Neural cell (in vitro differentiated cells): ENCODE data around the gene TRIM72. TPM values are rescaled to one million over a fixed set of nuclear protein-coding genes. Genes with fewer than 3 reads are reported as not detected.

Source experiments
- H2AFZ ChIP-seq: fragments of 200-600, 300-800 bp; sonication (generic), shearing (Covaris generic); 2 replicates; pipeline ENCODE4 v1.6.0; 2014; ENCODE audit warnings: low read depth, mild to moderate bottlenecking, antibody characterized with exemption, low read length, moderate library complexity
- H3F3A ChIP-seq: fragments of 200-600 bp; shearing (Covaris generic); 2 replicates; pipeline ENCODE4 v1.6.1; 2016; ENCODE audit warnings: mild to moderate bottlenecking, moderate library complexity, mixed read lengths, antibody characterized with exemption, low read length; ENCODE audit not compliant: insufficient read depth, poor library complexity, severe bottlenecking
- H3K27ac ChIP-seq: fragments of 200-600, 300-800 bp; sonication (generic), shearing (Covaris generic); 2 replicates; pipeline ENCODE4 v1.5.1; 2014; ENCODE audit warnings: mild to moderate bottlenecking, low read length, moderate library complexity
- H3K27me3 ChIP-seq: fragments of 300-800, 200-600 bp; sonication (generic), shearing (Covaris generic); 2 replicates; pipeline ENCODE4 v1.6.0; 2014; ENCODE audit warnings: mild to moderate bottlenecking, low read depth, low read length, moderate library complexity; ENCODE audit not compliant: insufficient read depth
- H3K36me3 ChIP-seq: fragments of 300-800, 200-600 bp; sonication (generic), shearing (Covaris generic); 2 replicates; pipeline ENCODE4 v1.5.1; 2014; ENCODE audit warnings: mild to moderate bottlenecking, antibody characterized with exemption, low read length, moderate library complexity; ENCODE audit not compliant: insufficient read depth
- H3K4me2 ChIP-seq: fragments of 300-800, 200-600 bp; sonication (generic), shearing (Covaris generic); 2 replicates; pipeline ENCODE4 v1.6.0; 2014; ENCODE audit warnings: mild to moderate bottlenecking, low read length
- H3K4me3 ChIP-seq: fragments of 300-800, 200-600 bp; sonication (generic), shearing (Covaris generic); 2 replicates; pipeline ENCODE4 v1.5.1; 2014; ENCODE audit warnings: mild to moderate bottlenecking, low read length, moderate library complexity
- H3K79me2 ChIP-seq: fragments of 200-600 bp; shearing (Covaris generic); replicated peaks from 2 replicates; pipeline ENCODE4 v1.6.0; 2014; ENCODE audit warnings: mild to moderate bottlenecking, low read length, moderate library complexity; ENCODE audit not compliant: insufficient read depth
- H3K9ac ChIP-seq: fragments of 300-800, 200-600 bp; sonication (generic), shearing (Covaris generic); 2 replicates; pipeline ENCODE4 v1.6.1; 2016; ENCODE audit warnings: mild to moderate bottlenecking, low read length, mixed read lengths
- H3K9me2 ChIP-seq: fragments of 200-600 bp; shearing (Covaris generic); 2 replicates; pipeline ENCODE4 v1.6.1; 2016; ENCODE audit warnings: mild to moderate bottlenecking, low read length, mixed read lengths; ENCODE audit not compliant: insufficient read depth
- H3K9me3 ChIP-seq: fragments of 200-600, 300-800 bp; sonication (generic), shearing (Covaris generic); 2 replicates; pipeline ENCODE4 v1.6.1; 2016; ENCODE audit warnings: mild to moderate bottlenecking, mixed run types, low read length, moderate library complexity, mixed read lengths
- H4K20me1 ChIP-seq: fragments of 200-600 bp; shearing (Covaris generic); 2 replicates; pipeline ENCODE4 v1.6.1; 2016; ENCODE audit warnings: mild to moderate bottlenecking, mixed run types; ENCODE audit not compliant: insufficient read depth
- CTCF ChIP-seq: fragments of 450-650 bp; IDR thresholded peaks from 2 replicates; pipeline ENCODE4 v1.5.1; 2014; ENCODE audit warnings: antibody characterized with exemption, mild to moderate bottlenecking, moderate library complexity; ENCODE audit not compliant: poor library complexity, severe bottlenecking
- EP300 ChIP-seq: fragments of 450-650 bp; conservative IDR thresholded peaks from 2 replicates; pipeline ENCODE4 v1.6.1; 2014; ENCODE audit warnings: antibody characterized with exemption, mild to moderate bottlenecking, moderate library complexity; ENCODE audit not compliant: poor library complexity, severe bottlenecking
- EZH2 ChIP-seq: fragments of 200-600, 300-800 bp; shearing (Covaris generic), sonication (generic); IDR thresholded peaks from 2 replicates; pipeline ENCODE4 v1.6.1; 2014; ENCODE audit warnings: antibody characterized with exemption, low read length, borderline replicate concordance, mild to moderate bottlenecking; ENCODE audit not compliant: insufficient read depth, poor library complexity, severe bottlenecking
- MXI1 ChIP-seq: fragments of 450-650 bp; conservative IDR thresholded peaks from 2 replicates; pipeline ENCODE4 v1.6.1; 2014; ENCODE audit warnings: antibody characterized with exemption, mild to moderate bottlenecking; ENCODE audit not compliant: poor library complexity, severe bottlenecking
- POLR2AphosphoS5 ChIP-seq: IDR thresholded peaks from 2 replicates; pipeline ENCODE4 v1.6.1; 2012
- RAD21 ChIP-seq: fragments of 450-650 bp; conservative IDR thresholded peaks from 2 replicates; pipeline ENCODE4 v1.6.1; 2014; ENCODE audit warnings: antibody characterized with exemption, mild to moderate bottlenecking, moderate library complexity
- SMC3 ChIP-seq: fragments of 450-650 bp; conservative IDR thresholded peaks from 2 replicates; pipeline ENCODE4 v1.6.1; 2014; ENCODE audit warnings: antibody characterized with exemption, mild to moderate bottlenecking, moderate library complexity; ENCODE audit not compliant: poor library complexity
- TAF1 ChIP-seq: IDR thresholded peaks from 2 replicates; pipeline ENCODE4 v1.6.1; 2012; ENCODE audit warnings: low read depth
- polyA plus RNA-seq: library from polyadenylated mRNA; depleted of rRNA; stranded (reverse); fragments of >200 nt; gene quantifications from 2 replicates; pipeline ENCODE4 v1.2.3, GENCODE V29; 2014
- TF ChIP-seq, protein P1 (sequence below): IDR thresholded peaks from 2 replicates; pipeline ENCODE4 v1.6.1; 2012; ENCODE audit warnings: borderline replicate concordance

The TRIM72 gene
- polyA plus RNA-seq, 1 donor from 2014 or later = 0.05 TPM

- peaks cover 27% of the 10 kb centered on the region for H3K27me3 ChIP-seq
- H3K9me2 ChIP-seq = no peaks in the 10 kb centered on the region
- TF ChIP-seq EZH2 (no peak), RAD21 (no peak), SMC3 (no peak), TAF1 (no peak), EP300 (no peak)
- H3K4me2 ChIP-seq = no peak overlapping the region
- H4K20me1 ChIP-seq = no peaks in the 10 kb centered on the region
- H3K4me3 ChIP-seq = no peak overlapping the region
- H2AFZ ChIP-seq = no peak overlapping the region
- no peak overlapping the region for H3K9ac ChIP-seq
- H3K9me3 ChIP-seq = no peaks in the 10 kb centered on the region
- no peak overlapping the region for H3K27ac ChIP-seq
- H3K79me2 ChIP-seq = no peaks in the 10 kb centered on the region
- no peaks in the 10 kb centered on the region for H3F3A ChIP-seq
- H3K36me3 ChIP-seq = no peaks in the 10 kb centered on the region
These were observed 12.9 kb upstream of the TRIM72 start for GRCh38 chr16:31200821-31201568.

GRCh38 chr16:31201582-31202413, 12.1 kb upstream of the TRIM72 start:
- Histone ChIP-seq H2AFZ (no peak overlapping the region), H3K27ac (no peak overlapping the region), H3K9me3 (no peaks in the 10 kb centered on the region), H3K9me2 (no peaks in the 10 kb centered on the region), H4K20me1 (no peaks in the 10 kb centered on the region), H3K36me3 (no peaks in the 10 kb centered on the region), H3F3A (no peaks in the 10 kb centered on the region), H3K27me3 (peaks cover 27% of the 10 kb centered on the region), H3K4me2 (no peak overlapping the region), H3K79me2 (no peaks in the 10 kb centered on the region), H3K4me3 (peak overlapping the region; percentile 21), H3K9ac (no peak overlapping the region)
- TF ChIP-seq, protein P1, sequence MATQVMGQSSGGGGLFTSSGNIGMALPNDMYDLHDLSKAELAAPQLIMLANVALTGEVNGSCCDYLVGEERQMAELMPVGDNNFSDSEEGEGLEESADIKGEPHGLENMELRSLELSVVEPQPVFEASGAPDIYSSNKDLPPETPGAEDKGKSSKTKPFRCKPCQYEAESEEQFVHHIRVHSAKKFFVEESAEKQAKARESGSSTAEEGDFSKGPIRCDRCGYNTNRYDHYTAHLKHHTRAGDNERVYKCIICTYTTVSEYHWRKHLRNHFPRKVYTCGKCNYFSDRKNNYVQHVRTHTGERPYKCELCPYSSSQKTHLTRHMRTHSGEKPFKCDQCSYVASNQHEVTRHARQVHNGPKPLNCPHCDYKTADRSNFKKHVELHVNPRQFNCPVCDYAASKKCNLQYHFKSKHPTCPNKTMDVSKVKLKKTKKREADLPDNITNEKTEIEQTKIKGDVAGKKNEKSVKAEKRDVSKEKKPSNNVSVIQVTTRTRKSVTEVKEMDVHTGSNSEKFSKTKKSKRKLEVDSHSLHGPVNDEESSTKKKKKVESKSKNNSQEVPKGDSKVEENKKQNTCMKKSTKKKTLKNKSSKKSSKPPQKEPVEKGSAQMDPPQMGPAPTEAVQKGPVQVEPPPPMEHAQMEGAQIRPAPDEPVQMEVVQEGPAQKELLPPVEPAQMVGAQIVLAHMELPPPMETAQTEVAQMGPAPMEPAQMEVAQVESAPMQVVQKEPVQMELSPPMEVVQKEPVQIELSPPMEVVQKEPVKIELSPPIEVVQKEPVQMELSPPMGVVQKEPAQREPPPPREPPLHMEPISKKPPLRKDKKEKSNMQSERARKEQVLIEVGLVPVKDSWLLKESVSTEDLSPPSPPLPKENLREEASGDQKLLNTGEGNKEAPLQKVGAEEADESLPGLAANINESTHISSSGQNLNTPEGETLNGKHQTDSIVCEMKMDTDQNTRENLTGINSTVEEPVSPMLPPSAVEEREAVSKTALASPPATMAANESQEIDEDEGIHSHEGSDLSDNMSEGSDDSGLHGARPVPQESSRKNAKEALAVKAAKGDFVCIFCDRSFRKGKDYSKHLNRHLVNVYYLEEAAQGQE = no peak
- TF ChIP-seq MXI1 (no peak), POLR2AphosphoS5 (peak; percentile 42), CTCF (no peak)
